Measurements from ENCODE around the gene LRRIQ1. TPM values are rescaled to one million over a fixed set of nuclear protein-coding genes. Genes with fewer than 3 reads are reported as not detected.

Gene LRRIQ1
- total and polyA plus RNA-seq, 2 of the 13 experiments (the other 11 are each of a cell fraction or from before 2014, with no cell fraction given): not detected

DNA sequence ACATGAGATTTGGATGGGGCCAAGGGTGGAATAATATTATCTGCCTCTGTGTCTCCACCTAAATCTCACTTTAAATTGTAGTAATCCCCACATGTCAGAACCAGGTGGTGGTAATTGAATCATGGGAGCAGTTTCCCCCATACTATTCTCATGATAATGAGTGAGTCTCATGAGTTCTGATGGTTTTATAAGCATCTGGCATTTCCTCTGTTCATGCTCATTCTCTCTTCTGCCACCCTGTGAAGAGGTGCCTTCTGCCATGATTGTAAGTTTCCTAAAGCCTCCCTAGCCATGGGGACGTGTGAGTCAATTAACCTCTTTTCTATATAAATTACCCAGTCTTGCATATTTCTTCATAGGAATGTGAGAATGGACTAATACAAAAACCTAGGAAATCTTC, 29.9 kb upstream of the LRRIQ1 start:
- H3K9me3 ChIP-seq (ENCODE audit: low read length): no peaks in the 10 kb centered on the region
- H3K4me3 ChIP-seq (replicated peaks in 1 of 3; ENCODE audit: insufficient read depth in 1 of 3, low read depth in 2 of 3, low read length in 3 of 3): no peak overlapping the region
- no peak overlapping the region for H3K27ac ChIP-seq (ENCODE audit: extremely low read length, insufficient read depth, low read length)
- ChIA-PET CTCF (ENCODE audit: low intra/inter-chr PET ratio, low total read pairs) (no interaction called here), POLR2A (no interaction called here)
- no peak for DNase-seq (ENCODE audit: low spot score)
- FAIRE-seq: no peak
- in situ Hi-C loops (cut with HindIII; ENCODE audit: extremely low pct_ligation_motif_present, low pct_unique_long_range_greater_than_20kb): no loop called here
- H3K9ac ChIP-seq (ENCODE audit: insufficient read depth, low read depth, low read length): no peak overlapping the region
- H3K4me2 ChIP-seq (ENCODE audit: low read depth, low read length): no peak overlapping the region
- H3K4me1 ChIP-seq (ENCODE audit: insufficient read depth, low read length): no peaks in the 10 kb centered on the region
- intact Hi-C loops (cut with micrococcal nuclease; ENCODE audit: unreplicated experiment): loop anchor here (5.0 kb wide), 1 partner anchor 829 kb away; no protein-coding TSS in a partner anchor
- no peaks in the 10 kb centered on the region for H3K36me3 ChIP-seq (replicated peaks in 1 of 2; ENCODE audit: control insufficient read depth in 1 of 2, insufficient read depth in 2 of 2, low read length in 2 of 2)
- no peak for ATAC-seq
- no peaks in the 10 kb centered on the region for H3K79me2 ChIP-seq (ENCODE audit: insufficient read depth, low read length)
- TF ChIP-seq ZFP82 (CRISPR knock-in tag; IDR thresholded peaks at IDR 0.05; ENCODE audit: borderline replicate concordance): no peak
- TF ChIP-seq MXD4 (CRISPR knock-in tag; IDR thresholded peaks at IDR 0.05): no peak
- no peak for TF ChIP-seq DNMT1 (CRISPR knock-in tag; IDR thresholded peaks at IDR 0.05)
- no peak for TF ChIP-seq RCOR2 (CRISPR knock-in tag; IDR thresholded peaks at IDR 0.05)
- TF ChIP-seq, protein P1, sequence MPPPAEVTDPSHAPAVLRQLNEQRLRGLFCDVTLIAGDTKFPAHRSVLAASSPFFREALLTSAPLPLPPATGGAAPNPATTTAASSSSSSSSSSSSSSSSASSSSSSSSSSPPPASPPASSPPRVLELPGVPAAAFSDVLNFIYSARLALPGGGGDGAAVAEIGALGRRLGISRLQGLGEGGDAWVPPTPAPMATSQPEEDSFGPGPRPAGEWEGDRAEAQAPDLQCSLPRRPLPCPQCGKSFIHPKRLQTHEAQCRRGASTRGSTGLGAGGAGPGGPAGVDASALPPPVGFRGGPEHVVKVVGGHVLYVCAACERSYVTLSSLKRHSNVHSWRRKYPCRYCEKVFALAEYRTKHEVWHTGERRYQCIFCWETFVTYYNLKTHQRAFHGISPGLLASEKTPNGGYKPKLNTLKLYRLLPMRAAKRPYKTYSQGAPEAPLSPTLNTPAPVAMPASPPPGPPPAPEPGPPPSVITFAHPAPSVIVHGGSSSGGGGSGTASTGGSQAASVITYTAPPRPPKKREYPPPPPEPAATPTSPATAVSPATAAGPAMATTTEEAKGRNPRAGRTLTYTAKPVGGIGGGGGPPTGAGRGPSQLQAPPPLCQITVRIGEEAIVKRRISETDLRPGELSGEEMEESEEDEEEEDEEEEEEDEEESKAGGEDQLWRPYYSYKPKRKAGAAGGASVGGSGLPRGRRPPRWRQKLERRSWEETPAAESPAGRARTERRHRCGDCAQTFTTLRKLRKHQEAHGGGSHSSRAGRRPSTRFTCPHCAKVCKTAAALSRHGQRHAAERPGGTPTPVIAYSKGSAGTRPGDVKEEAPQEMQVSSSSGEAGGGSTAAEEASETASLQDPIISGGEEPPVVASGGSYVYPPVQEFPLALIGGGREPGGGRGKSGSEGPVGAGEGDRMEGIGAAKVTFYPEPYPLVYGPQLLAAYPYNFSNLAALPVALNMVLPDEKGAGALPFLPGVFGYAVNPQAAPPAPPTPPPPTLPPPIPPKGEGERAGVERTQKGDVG (CRISPR knock-in tag; IDR thresholded peaks at IDR 0.05; ENCODE audit: borderline replicate concordance): no peak
- no peak for TF ChIP-seq ZBTB38 (CRISPR knock-in tag; IDR thresholded peaks at IDR 0.05)
- no peak for TF ChIP-seq TOE1 (CRISPR knock-in tag; IDR thresholded peaks at IDR 0.05)
- no peak for TF ChIP-seq NFYB (CRISPR knock-in tag; IDR thresholded peaks at IDR 0.05)
- no peak for TF ChIP-seq RFX5 (IDR thresholded peaks at IDR 0.05; ENCODE audit: low read depth, low read length)
- TF ChIP-seq ZNF260 (CRISPR knock-in tag; IDR thresholded peaks at IDR 0.05; ENCODE audit: borderline replicate concordance, low read depth): no peak
- no peak for TF ChIP-seq LCORL (IDR thresholded peaks at IDR 0.05)
- TF ChIP-seq LCORL (CRISPR knock-in tag; IDR thresholded peaks at IDR 0.05): no peak
- TF ChIP-seq CREB3 (CRISPR knock-in tag; IDR thresholded peaks at IDR 0.05): no peak
- TF ChIP-seq DR1 (CRISPR knock-in tag; IDR thresholded peaks at IDR 0.05): no peak
- TF ChIP-seq GMEB1 (CRISPR knock-in tag; IDR thresholded peaks at IDR 0.05; ENCODE audit: borderline replicate concordance): no peak
- TF ChIP-seq THRA (CRISPR knock-in tag; IDR thresholded peaks at IDR 0.05; ENCODE audit: borderline replicate concordance): no peak
- no peak for TF ChIP-seq ZNF841 (CRISPR knock-in tag; IDR thresholded peaks at IDR 0.05; ENCODE audit: borderline replicate concordance)
- WGBS (ENCODE audit: low lambda C conversion rate): 0% methylated on average over 1 of the region's 1 CpG
- H3K27me3 ChIP-seq (ENCODE audit: control insufficient read depth in 1 of 2, insufficient read depth in 2 of 2, low read length in 2 of 2): no peaks in the 10 kb centered on the region
- no peaks in the 10 kb centered on the region for H4K20me1 ChIP-seq (ENCODE audit: insufficient read depth, low read length)
- no TSS peak for BruUV-seq (replicated peaks)
- no peak overlapping the region for H2AFZ ChIP-seq (ENCODE audit: low read length)
